HG02588 (cell line): ENCODE results near the gene PLK5.
"Not testable (repeated sequence)": the region's sequence is repeated elsewhere in the genome, so short reads cannot be mapped to it uniquely, and the experiment has no call there.

Experiments used
- ATAC-seq: cut with Tn5 transposase; IDR thresholded peaks from one replicate; pipeline ENCODE4 v1.9.1; 2021; ENCODE audit warnings: mild to moderate bottlenecking, moderate library complexity; ENCODE audit not compliant: unreplicated experiment

PLK5 gene, protein sequence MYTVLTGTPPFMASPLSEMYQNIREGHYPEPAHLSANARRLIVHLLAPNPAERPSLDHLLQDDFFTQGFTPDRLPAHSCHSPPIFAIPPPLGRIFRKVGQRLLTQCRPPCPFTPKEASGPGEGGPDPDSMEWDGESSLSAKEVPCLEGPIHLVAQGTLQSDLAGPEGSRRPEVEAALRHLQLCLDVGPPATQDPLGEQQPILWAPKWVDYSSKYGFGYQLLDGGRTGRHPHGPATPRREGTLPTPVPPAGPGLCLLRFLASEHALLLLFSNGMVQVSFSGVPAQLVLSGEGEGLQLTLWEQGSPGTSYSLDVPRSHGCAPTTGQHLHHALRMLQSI

DNA sequence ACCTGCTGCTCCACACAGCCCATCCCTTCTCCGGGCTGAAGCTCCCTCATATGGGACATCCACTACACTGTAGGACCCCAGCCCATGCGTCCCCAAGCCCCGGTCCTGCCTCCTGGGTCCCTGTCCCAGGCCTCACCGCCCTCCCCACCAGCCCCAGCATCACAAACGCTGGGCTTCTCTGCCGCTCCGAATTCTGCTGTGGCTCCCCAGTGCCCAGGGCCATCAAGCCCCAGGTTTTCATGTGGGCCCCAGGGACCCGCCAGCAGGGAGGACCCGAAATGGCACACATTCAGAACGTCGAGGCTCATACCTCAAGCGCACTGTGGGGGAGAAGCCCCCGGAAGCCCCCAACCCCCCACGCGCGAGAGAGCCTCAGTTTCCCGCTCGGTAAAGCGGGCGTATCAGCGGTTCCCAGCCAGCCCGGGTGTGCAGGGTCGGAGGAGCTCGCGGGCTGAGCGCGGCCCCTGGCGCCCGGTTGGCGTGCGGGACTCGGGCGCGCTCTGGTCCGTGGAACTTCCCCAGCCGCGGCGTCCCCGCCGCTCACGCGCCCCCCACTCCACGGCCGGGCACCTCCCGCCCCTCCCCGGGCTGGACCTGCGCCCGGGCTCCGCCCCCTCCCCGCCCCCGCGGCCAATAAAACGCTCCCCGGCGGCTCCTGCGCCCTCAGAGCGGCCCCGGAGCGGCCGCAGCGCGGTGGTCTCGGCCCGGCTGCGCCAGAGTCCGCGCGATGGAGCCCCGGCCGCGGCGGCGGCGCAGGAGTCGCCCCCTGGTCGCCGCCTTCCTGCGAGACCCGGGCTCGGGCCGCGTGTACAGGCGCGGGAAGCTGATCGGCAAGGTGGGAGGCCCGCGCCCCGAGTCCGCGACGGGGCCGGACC, at the start of gene PLK5:
Gene PLK5, plus strand, starts transcription at position 666 of the 875 bp plus-strand sequence. CDS start 2,920 bp downstream, outside the sequence.
- no peak for ATAC-seq

DNA sequence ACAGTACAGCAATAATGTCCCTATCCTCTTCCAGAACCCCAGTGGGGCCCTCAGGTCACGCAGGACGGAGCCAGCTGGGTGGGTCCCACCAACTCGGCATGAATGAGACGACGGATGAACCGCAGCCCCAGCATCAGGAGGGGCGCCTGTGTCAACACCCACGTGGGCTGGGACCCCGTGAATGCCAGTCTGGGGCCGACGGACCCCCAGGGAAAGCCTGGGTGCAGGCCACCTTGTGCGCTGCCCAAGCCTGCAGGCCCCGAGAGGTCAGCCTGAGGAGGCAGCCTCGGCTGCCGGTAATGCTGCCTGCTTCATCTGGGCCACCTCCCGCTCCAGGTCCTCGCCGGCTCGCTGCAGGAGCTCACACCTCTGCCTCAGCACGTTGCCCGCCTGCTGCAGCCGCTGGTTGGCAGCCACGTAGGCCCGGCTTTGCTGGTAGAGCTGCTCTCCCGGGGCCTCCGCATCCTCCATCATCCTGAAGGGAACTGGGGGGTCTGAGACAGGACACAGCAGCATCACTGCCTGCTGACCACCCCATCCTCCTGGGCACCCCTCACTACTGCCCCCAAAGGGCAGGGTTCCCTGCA, 49.0 kb upstream of the PLK5 start:
- no peak for ATAC-seq

DNA sequence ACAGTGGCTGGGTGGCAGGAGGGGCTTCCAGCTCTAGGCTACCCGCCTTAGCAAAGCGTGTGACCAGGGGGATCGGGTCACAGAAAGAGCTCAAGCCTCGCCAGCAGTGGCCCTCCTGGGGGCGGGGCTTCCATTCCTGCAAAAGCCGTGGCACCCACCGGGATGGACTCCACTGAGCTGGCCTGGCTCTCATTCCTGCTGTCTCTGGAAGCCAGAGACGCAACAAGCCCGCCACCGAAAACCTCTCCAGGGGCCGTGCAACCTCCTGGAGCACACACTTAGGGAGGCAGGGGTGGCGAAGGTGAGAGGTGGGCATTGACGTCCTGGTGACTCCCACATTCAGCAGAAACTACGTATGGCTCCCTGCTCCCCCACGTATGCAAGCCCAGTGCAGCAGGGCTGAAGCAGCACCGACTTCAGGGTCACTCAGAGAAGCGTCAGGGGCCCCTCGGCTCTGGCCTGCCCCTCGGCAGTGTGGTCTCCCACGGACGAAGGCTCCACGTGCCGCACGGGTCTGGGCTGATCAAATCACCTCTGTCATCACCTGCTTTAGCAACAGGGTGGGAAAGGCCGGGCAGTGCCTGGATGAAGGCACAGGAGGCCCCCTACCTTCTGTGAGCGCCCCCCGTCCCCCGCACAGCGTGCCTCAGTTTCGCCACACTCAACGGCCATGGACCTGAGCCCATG, 48.0 kb upstream of the PLK5 start:
- ATAC-seq: no peak

DNA sequence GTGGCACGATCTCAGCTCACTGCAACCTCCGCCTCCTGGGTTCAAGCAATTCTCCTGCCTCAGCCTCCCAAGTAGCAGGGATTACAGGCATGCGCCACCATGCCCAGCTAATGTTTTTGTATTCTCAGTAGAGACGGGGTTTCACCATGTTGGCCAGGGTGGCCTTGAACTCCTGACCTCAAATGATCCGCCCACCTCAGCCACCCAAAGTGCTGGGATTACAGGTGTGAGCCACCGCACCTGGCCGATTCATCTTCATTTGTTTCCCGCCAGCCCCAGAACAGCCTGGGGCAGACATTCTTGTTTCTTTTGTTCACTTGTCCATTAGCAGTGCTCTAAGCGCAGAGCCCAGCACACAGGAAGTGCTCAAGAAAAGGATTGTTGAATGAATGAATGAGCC, 46.8 kb upstream of the PLK5 start:
- not testable (repeated sequence) for ATAC-seq

DNA sequence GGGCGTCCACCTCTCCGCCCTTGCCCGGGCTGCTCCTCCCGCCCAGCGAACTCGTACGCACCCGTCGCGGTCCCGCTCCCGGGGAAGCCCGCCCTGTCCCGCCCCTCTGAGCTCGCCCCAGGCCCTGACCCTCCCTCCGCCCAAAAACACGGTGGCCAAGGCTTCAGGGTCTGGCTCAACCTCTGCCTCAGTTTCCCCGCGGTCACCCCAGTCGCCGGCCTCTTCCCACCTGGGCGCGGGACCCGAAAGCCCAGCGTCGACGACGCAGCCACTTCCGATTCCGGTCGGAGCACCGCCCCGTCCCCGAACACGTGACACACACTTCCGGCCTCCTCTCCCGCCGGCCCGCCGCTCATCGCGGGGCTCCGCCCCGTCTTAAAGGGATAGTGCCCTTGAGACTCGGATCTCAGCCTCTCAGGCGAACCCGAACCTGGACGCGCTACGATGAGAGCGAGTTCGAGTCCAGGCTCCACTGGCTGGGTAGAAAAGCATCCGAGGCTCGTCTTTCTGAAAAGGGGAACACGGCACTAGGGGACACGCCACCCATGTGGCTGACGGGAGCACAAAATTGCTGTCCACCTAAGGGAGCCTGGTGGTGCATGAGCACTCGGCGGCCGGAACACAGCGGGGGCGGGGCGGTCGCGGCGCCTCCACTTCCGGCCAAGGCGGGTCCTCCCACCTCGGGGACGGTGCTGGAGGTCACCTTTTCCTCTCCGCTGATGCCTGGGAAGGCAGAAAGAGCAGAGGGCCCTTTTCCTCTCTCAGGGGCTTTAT, 44.8 kb upstream of the PLK5 start, which contains the start of gene C19orf25:
Gene C19orf25, minus strand, starts transcription at position 282 of the 774 bp plus-strand sequence. CDS start 312 bp downstream, outside the sequence.
- ATAC-seq: peak; percentile 81

DNA sequence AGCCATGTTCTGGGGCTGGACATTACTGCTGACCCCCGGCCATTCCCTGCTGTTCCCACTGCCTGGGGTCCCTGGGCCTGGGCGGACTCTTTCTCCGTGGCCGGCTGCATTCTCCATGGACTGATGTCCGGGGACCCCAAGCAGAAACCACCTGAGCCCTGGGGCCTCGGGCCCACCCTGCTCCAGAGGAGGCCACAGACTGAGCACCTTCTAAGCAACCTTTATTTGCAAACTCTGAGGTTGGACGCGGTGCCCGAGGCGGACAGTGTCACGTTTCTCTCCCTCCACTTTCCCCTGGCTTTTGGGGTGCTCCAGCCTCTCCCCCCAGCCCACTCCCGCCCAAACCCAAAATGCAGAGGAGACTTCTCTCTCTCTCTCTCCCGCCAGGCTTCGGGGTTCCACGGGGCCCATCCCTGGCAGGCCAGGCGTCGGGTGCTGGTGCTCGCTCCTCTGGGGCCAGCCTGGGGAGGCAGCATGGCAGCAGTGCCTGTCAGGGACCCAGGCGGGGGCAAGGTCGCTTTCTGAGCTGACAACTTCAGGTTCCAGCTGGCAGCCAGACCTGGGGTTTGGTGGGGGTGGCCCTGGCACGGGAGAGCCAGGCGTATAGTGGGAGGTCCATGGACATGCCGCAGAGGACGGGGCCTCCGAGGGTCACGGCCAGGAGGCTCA, 42.5 kb upstream of the PLK5 start:
- no peak for ATAC-seq

DNA sequence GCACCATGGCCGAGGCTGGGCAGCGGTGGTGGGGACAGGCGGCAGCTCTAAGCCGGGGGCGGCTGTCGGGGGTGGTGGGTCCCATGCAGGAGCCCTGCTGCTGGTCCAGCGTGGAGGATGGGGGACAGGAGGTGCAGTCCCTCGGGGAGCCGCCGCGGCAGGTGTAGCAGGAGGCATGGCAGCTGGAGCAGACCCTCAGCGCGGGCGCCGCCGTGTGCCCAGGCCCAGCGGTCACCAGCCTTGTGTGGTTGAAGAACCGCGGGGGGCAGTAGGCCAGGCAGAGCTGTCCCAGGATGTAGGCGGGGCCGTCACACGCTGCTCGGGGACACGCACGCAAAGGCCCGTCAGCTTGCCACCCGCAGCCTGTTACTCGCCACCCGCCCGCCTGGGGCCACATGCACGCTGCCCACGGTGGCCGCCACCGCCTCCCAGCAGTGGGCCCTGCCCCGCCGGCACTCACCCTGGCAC, 42.0 kb upstream of the PLK5 start:
- ATAC-seq: no peak

DNA sequence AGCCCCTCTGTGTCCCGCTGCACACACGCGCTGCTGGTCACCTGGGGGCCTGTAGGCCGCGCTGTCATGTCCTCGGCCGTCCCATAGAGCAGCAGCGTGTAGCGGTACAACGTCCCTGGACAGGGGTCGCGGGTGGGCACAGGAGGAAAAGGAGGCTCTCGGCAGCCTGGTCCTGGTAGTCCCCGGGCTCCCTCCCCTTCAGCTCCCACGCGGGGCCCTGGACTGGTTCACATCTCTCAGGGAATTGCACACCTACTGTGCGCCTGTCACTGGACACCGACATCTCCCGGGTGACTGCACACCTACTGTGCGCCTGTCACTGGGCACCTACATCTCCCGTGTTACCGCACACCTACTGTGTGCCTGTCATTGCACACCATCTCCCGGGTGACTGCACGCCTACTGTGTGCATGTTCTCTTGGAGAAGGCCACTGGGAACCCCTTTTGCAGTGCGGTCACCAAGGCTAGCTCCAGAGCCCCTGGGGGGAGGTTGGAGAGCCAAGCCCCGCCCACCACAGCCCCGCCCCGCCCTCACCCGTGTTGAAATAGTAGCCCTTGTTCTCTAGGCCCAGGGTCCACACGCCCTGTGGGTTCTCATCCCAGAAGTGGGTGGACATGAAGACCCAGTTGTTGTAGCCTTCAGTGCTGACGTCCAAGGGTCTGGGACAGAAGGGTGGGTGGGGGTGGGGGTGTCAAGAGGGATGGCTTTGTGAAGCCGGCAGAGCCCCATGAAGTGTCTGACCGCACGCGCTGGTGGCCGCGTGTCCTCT, 41.3 kb upstream of the PLK5 start:
- no peak for ATAC-seq

DNA sequence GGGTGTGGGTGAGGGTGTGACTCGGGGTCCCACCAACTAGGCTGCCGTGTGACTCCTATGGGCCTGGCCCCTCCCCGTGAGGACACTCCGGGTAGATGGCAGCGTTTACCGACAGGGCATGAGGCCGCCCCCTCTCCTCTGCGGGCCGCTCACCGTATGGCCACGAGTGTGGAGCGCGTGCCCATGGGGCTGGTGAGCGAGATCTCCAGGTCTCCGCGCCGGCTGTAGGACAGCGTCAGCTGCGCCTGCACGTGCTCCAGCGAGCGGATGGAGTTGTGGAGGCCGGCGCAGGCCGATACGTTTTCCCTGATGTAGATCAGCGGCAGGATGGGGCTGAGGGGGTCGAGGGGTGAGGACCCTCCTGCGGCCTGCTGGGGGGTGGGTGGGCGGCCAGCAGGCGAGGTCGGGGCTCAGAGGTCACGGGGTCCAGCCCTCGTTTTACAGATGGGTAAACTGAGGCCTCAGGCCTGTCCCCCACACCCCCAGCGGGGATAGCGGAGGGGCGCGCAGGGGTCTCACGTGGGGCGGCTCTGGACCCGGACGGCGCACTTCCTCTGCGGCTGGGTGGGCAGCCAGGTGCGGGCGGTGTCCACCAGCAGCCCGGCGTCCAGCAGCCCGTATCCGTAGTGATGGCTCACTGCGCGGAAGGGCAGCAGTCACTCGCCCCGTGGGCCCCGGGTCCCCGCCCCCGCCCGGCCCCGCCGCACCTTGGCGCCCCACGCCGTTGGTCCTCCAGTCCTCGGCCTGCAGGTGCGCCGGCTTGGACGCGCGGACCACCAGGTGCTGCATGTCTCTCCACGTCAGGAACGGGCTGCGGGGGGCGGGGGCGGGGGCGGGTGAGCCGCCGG, 40.5 kb upstream of the PLK5 start:
- ATAC-seq: no peak

DNA sequence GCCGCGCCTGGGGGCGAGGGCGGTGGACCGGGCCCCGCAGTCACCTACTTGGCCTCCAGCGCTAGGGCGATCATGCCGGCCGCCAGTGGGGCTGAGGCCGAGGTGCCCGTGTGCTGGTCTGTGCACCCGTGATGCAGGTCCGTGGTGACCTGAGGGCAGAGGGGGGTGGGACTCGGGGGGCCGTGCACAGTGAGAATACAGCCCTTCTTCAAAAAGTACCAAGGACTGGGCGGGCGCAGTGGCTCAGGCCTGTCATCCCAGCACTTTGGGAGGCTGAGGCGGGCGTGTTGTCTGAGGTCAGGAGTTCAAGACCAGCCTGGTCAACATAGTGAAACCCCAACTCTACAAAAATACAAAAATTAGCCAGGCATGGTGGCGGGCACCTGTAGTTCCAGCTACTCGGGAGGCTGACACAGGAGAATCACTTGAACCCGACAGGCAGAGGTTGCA, 39.9 kb upstream of the PLK5 start:
- ATAC-seq: no peak

DNA sequence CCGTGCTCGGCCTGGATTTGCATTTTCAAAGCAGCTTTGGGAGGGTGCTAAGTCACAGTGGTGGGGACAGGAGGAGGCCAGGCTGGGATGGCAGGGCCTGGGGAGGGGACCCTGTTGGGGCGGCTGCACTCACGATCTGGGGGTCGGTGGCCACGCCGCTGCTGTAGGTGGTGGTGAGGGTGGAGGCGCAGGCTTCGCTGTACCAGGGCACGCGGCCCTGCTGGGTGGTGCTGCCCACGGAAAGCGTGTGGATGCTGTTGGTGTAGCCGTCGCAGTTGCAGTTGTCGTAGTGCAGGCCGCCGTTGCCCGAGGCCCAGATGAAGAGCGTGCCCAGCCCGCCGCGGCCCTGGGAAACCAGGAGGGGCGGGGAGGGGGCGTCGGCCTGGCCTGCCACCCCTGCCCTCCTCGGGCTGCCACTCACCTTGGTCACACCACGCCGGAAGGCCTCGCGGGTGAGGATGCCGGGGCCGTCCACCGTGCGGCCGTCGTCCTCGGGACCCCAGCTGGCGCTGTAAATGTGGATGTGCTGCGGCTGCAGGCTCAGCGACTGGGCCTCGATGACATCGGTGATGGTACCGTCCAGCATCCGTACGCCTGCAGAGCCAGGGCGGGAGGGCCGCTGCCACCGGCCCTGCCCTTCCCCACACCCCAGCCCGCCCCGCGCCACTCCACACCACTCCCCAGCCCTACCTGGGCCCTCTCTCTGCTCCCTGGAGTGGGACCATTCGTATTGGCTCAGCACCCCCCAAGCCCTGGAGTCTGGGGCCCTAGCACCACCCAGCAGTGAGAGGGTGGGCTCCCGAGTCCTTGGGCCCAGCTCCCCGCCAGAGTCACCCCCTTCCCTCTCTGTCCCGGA, 36.9 kb upstream of the PLK5 start:
- no peak for ATAC-seq

DNA sequence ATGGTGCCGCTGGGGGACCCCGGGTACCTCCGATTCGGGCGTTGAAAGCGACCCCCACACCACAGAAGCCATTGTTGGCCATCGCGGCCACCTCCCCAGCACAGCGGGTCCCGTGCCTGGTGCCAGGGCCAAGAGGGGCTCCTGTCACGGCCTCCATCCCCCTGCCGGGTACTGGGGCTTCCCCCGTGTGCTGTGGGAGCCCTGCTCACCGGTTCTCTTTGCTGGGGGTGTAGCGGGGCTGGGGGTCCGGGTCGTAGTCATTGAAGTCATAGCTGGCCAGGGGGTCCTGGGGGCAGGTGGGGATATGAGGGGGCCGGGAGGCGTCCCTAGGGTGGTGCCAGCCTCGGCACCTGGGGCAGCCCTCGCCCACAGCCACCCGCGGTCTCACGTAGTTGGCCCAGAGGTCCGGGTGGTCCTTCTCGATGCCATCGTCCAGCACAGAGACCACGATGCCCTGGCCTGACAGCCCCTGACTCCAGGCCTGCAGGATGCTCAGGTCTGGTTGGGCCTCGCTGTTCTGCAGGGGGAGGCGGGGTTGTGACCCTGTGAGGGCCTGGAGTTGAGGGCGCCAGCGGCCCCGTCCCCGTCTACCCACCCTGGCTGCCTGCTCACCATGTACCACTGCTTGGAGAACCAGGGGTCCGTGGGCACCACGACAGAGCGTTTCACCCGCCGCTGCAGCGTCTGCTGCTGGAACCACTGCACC, 36.1 kb upstream of the PLK5 start:
- ATAC-seq: no peak

DNA sequence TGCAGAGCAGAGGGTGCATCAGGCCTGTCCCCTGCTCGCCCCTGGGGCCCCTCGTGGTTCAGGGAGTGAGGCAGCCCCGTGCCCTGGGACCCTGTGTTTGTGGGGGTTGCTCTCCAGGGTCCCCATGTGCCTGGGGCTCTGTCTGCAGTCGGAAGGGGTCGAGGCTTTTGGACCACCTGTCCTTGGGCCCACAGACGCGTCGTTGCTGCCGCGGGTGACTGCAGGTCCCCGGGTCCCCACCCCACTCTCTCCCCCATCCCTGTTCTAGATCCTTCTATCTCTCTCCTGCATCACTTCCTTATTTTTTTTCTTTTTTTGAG, 35.6 kb upstream of the PLK5 start:
- ATAC-seq: no peak

DNA sequence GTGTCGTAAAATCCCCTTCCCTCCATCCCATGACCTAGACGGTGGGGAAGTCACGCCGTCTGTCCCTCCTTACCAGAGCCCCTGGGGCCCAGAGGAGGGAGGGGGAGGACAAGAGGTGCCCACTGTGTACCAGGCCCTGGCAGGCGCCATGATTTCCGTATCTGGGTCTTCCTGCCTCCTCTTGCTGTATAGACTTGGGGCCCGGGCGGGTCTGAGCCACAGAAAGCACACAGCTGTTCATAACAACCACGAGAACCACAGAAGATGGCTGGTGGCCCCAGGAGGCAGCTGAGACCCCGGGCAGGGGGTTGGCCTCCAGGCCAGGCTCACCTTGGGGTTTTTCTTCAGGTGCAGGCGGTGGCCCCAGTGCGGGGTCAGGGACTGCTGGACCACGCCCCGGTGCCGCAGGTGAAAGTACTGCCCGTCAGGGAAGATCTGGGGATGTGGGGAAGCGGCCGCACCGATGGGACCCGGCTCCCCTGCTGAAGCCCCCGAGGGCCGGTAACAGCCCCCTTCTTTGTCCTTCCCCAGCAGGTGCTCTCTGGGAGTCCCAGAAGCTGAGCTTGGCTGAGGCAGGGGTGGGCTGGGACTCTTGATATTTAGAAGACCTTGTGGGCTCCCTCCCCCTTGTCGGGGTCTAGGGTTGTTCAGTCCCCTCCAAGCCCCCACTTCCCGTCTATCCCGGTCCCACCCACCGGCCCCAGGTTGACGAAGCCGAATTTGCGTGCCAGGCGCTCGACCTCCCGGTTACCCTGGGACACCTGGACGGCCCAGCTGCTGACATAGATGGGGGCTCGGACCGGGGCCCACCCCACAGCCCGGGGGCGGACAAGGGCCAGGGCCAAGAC, 34.2 kb upstream of the PLK5 start:
- ATAC-seq: no peak

DNA sequence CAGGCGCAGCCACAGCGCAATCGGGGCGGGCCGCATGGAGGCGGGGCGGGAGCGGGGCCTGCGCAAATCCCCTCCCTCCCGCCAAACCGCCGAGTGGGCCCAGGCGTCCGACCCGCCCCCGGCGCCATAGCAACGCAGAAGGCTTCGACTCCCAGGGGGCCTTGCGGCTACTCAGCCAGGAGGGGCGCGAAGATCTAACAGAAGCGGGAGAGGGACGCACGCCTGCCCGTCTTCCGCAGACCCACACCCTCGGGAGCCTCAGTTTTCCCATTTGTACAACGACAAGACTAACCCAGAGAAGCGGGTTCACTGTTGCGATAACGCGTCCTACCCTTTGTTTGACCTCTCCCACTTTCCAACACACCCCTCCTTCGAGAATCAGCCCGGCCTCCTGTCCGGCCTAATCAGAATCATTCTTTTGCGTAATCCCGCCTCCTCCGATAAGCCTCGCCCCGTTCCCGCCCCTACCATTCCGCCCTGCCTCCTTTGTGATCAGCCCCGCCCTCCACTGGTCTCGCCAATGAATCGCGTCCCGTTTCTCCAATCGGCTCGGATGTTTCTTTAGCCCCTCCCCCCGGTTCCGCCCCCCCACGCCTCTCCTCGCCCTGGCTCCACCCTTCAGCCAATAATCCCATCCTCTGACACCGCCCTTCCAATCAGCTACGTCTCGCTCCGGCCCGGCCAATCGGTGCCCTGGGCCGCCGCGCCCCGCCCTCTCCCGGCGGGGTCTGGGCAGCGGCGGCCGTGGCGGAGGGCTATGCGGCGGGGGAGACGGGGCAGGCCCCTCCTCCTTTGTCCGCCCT, 33.4 kb upstream of the PLK5 start, which contains the start of gene PCSK4:
Gene PCSK4, minus strand, starts transcription at position 40 of the 803 bp plus-strand sequence. Its CDS starts 4 bp downstream, at position 36.
- ATAC-seq: peak; percentile 72
